Femur (tissue), 1 donor: ENCODE data around the gene FUZ.

ENCODE experiments used
- DNase-seq: peaks from one replicate; pipeline ENCODE4 v3.0.0-alpha.2; 2017

The FUZ gene

DNA sequence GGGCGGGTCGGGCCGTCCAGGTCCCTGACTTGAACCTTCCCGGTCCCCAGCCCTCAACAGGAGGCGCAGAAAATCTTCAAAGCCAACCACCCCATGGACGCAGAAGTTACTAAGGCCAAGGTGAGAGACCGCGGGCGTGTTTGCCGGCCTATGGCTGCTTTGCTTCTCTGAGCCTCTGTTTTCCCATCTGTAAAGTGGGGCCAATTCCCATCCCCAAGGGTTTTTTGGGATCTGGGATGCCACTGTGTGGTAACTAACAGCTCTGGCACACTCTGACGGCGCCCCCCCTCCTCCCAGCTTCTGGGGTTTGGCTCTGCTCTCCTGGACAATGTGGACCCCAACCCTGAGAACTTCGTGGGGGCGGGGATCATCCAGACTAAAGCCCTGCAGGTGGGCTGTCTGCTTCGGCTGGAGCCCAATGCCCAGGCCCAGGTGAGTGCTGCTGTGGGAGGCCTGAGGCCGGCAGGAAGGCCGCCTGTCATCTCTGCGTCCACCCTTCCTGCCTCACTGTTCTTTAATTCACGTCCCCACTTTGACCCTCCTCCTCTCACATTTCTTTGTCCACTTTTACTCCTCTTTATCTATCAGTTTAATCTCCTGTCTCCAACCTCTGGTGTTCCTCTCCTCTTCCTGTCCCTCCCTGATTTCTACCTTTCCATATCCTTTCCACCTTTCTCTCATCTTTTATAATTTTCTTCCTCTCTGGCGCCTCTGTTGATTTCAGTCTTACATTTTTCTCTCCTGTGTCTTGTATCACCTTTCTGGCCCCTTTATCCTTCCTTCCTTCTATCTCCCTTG lies 7.1 kb downstream of the FUZ start:
- no peak for DNase-seq

DNA sequence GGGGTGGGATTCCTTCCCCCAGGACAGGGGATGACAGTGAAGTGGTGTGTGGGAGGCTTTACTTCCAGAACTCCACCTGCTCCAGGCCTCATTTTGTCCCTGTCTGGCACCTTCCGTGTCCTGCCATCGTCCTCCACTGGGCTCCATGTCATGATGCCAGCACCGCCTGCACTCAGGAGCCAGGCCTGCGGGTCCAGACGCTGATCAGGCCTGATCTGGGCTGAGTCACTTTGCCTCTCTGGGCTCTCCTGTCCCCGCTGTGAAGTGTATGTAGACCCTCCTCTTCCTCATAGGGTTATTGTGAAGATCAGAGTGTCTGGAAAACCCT lies 9.6 kb downstream of the FUZ start:
- DNase-seq: no peak

- DNase-seq: no peak
Observed at GRCh38 chr19:49802836-49803528, 10.1 kb downstream of the FUZ start.

DNA sequence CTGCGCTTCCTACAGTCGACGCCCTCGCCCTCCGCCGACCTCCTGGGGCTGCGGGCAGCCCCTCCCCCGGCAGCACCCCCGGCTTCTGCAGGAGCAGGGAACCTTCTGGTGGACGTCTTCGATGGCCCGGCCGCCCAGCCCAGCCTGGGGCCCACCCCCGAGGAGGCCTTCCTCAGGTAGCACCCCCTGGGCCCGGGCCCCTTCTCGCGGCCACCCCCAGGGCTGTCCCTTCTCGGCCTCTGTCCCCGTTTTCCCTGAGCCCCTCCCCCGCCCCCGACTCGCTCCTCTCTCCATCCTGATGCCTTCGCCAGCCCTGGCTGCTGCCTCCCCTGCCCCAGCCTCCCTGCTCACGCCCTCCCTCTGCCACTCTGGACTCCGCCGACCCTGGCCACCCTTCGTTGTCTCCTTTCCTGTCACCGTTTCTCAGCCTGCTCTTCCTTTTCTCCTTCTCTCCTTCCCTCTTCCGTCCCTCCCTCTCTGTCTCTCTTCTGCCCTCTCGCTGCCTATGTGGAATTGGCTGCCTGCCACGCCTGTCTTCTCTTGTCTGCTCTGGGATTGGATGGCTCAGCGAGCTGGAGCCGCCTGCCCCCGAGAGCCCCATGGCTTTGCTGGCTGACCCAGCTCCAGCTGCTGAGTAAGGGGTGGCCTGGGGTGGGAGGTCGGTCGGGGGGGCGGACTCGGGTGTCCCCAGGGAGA lies 11.0 kb downstream of the FUZ start:
- DNase-seq: peak; percentile 94

DNA sequence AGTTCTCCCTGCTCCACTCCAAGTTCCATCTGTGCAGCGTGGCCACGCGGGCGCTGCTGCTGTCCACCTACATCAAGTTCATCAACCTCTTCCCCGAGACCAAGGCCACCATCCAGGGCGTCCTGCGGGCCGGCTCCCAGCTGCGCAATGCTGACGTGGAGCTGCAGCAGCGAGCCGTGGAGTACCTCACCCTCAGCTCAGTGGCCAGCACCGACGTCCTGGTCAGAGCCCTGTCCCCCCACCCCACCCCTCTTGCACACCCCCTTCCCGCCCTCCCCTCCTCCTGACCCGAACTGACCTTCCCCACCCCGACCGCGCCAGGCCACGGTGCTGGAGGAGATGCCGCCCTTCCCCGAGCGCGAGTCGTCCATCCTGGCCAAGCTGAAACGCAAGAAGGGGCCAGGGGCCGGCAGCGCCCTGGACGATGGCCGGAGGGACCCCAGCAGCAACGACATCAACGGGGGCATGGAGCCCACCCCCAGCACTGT lies 11.6 kb downstream of the FUZ start:
- no peak for DNase-seq

GRCh38 chr19:49800771-49801170 lies 12.3 kb downstream of the FUZ start:
- DNase-seq: no peak

GRCh38 chr19:49799798-49800376 lies 13.2 kb downstream of the FUZ start:
- no peak for DNase-seq

DNA sequence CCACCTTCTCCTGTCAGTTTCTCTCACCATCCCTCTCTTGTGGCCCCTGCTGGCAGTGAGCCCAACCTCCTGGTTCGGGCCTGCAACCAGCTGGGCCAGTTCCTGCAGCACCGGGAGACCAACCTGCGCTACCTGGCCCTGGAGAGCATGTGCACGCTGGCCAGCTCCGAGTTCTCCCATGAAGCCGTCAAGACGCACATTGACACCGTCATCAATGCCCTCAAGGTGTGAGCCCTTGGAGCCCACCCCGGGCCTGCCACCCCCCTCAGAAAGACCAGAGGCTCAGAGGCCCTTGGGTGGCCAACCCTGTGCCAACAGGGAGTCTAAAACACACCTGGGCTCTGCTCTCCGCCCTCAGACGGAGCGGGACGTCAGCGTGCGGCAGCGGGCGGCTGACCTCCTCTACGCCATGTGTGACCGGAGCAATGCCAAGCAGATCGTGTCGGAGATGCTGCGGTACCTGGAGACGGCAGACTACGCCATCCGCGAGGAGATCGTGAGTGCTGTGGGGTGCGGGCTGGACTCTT lies 13.8 kb downstream of the FUZ start:
- no peak for DNase-seq

DNA sequence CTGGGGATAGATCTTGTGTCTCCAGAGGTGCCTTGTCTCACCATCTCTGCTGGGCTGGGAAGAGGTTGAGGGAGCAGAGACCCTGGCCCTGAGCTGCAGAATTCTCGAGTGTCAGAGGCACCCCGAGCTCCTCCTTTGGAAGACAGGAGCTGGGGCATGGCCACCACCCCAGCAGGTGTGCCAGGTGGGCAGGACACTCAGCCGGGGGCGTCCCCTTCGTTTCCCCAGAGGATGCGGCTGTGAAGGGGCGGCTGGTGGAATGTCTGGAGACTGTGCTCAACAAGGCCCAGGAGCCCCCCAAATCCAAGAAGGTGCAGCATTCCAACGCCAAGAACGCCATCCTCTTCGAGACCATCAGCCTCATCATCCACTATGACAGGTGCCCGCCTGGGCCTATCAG lies 14.5 kb downstream of the FUZ start:
- DNase-seq: no peak

- DNase-seq: no peak
Observed at GRCh38 chr19:49795615-49796014, 17.5 kb downstream of the FUZ start.

GRCh38 chr19:49793561-49793840 lies 19.6 kb downstream of the FUZ start:
- no peak for DNase-seq

DNA sequence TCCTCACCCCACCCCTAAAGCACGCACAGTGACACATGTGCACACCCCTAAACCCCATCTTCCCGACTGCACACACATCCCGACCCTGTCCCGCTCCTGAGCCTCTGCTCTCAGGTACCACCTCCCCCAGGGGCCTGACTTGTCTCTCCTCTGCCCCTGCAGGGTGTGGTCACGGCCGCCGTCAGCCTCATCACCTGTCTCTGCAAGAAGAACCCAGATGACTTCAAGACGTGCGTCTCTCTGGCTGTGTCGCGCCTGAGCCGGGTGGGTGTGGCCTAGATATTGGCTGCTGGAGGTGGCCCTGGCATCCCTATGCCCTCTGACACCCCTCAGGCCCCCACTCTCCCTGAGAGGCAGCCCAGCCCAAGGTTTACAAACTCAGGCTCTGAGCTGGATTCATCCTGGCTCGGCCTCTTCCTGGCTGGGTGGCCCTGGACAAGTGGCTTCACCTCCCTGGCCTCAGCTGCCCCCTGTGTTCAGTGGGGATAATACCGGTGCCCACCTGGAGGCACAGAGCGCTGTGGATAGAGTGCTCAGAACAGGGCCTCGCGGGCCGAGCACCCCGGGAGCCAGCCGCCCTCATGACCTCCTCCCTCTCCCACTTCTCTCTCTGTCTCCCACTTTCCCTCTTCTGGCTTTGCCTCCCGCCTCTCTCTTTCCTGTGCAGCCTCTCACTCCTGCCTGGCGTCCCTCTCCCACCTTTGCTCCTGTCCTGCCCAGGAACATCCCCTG lies 20.1 kb downstream of the FUZ start:
- DNase-seq: no peak

GRCh38 chr19:49791776-49792445 lies 21.2 kb downstream of the FUZ start:
- no peak for DNase-seq

DNA sequence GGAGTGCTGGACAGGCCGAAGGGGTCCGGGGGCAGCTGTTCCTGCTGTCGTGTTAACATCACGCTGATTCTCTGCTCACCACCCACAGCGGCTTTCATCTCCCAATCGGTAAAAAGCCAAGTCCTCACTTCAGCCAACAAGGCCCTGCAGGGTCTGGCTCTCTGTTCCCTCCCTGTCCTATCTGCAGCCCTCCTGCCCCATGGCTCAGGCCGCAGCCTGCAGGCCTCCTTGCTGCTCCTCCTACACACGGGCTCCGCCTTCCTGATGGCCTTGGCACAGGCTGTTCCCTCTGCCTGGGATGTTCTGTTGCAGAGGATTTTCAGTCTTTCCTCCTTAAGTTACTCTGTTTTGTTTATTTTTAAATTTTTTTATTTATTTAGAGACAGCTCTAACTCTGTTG lies 22.2 kb downstream of the FUZ start:
- no peak for DNase-seq

GRCh38 chr19:49788857-49789256 lies 24.2 kb downstream of the FUZ start:
- no peak for DNase-seq

DNA sequence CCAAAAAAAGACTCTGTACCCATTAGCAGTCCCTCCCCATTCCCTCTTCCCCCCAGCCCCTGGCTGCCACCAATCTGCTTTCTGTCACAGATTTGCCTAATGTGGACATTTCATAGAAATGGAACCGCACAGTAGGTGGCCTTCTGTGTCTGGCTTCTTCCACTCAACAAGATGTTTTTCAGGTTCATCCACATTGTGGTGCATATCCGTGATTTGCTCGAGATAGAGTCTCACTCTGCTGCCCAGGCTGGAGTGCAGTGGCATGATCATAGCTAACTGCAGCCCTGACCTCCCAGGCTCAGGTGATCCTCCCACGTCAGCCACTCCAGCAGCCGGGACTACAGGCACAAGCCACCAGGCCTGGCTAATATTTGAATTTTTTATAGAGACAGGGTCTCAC lies 25.3 kb downstream of the FUZ start:
- DNase-seq: no peak

- no peak for DNase-seq
Observed at GRCh38 chr19:49786376-49786820, 26.7 kb downstream of the FUZ start.

DNA sequence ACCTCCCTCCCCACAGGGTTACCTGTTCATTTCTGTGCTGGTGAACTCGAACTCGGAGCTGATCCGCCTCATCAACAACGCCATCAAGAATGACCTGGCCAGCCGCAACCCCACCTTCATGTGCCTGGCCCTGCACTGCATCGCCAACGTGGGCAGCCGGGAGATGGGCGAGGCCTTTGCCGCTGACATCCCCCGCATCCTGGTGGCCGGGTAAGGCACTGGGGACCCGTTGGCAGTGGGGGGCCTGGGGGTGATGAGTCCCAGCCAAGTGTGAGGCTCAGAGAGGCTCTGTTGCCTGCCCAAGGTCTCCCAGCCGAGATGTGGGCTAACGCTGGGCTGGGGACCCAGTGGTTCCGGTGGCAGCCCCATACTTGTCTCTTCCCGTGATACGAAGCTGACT lies 30.6 kb downstream of the FUZ start:
- no peak for DNase-seq

DNA sequence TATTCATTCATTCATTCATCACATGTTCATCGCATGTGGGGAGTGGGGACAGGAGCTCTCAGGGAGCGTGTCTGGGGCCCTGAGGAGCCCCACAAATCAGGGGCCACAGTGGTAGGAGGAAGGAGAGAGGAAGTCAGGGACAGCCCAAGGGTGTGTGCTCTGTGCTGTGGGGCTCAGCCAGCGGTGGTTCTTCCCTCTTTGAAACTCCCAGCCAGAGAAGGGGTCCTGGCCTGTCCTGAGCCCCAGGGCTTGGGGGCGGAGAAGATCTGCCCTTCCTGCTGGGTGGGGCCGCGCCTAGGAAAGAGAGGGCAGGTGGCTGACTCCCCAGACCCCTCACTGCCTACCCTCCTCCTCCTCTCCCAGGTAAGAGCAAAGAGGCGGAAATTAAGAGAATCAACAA lies 31.7 kb downstream of the FUZ start:
- DNase-seq: no peak

DNA sequence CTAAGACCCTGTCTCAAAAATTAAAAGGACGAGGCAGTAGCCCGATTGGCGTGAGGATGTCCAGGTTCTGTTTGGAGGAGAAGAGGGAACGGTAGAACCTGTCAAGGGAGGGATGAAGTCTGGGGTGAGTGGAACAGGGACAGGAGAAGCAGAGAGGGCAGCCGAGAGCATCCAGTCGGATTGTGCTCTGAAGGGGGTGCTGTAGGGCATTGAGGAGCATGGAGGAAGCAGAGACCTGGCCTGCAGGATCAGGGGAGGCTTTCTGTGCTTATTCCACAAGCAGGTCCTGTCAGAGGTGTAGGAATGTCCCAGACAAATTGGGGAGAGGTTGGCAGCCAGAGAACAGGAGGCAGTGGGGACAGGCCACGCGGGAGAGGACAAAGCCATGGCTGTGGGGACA lies 32.2 kb downstream of the FUZ start:
- no peak for DNase-seq

DNA sequence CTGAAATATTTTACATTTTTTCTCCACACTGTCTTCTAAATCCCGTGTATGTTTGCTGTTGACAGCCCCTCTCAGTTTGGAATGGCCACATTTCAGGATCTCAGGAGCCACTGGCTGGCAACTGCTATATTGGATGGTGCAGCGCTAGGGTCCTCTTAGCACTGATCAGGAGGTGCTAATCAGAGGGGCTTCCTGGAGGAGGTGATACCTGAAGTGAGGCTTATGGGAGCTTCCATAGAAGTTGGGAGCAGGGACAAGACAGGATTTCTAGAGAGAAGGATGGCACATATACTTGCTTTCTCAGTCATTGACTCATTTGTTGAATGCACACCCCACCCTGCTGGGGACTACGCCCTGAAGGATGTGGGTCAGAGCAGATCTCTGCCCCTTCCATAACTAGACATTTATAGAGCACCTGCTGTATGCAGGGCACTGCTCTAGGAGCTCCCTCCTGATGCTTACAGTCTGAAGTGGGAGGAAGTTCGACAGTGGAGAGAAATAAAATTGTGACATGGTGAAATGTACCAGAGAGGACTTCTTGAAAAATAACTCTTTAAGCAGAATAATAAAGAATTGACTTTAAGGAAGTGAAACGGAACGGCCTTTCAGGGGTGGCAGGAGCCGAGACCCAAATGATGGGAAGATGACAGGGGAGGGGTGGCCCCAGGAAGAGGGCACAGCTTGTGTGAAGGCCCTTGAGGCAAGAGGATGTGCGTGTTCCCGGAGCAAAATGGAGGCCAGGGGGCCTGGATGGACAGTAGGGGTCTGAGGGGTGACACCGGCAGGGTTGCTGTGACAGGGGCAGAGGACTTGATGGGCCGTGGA lies 33.1 kb downstream of the FUZ start:
- DNase-seq: no peak
